RKO (cell line): ENCODE measurements around the gene KIAA1671.
A peak's percentile ranks its signal among the peaks of the same experiment; 100 is the strongest.

Source experiments
- DNase-seq: peaks from one replicate; pipeline ENCODE4 v3.0.0-alpha.2; 2016; ENCODE audit warnings: low spot score

The KIAA1671 gene

DNA sequence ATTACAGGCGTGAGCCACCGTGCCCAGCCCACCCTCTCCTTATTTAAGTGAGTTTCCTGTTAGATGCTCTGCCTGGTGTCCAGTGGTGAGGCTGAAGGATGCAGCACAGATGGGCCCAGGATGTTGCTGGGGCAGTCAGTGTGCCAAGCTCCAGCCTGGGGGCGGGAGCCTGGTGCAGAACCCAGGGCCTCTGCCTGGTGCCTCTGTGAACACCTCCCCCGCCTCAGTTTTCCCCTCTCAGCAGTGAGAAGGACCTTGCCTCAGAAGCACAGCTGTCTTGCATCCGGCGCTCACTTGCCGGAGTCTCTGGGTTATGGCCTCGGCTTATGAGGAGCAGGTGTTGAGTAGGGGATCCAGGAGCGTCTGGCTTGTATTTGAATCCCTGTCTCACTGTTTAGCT, 116.2 kb downstream of the KIAA1671 start:
- DNase-seq = no peak

DNA sequence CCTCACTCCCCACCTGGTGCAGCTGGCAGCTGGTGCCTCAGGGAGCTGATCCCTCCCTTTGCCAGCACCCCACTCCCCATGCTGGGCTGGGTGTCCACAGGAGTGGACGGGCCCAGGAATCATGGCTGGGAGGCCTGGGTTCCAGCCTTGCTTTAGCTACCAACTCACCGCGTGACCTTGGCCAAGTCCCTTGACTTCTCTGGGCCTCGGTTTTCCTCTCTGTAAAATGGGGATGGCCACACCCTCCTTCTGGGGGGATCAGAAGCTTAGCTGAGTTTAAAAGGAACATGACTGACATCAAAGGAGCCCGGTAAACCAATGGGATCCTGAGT, 116.9 kb downstream of the KIAA1671 start:
- no peak for DNase-seq

DNA sequence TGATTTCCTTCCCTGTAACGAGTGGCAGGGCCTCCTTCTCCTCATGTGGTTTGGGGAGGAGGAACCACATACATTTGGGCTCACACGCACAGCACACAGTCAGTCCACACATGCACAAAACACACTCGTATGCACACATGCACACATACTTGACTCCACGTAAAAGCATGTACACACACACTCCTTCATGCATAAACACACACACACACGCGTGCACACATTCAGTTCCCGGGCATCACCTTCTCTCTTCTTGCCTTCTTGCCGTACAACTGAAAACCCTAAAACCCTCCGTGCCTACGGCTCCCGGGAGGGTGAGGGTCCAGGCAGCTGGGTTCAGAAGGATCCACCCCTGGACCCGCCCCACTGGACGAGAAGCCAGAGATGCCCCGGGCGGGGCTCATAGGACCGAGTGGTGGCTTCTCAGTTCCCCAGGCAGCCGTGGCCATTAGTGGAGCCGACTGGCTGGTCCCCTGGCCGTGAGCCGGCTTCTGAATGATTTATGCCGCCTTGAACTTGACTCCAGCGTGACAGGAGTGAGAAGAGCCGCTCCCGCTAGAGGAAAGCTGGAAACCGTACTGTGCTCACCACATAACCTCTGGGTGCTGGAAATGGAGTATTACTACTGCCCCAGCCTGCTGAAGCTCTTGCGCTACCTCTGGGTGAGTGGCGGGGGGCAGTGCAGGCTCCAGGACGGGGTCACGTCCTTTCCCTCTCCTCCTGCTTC, 117.4 kb downstream of the KIAA1671 start:
- DNase-seq = no peak

DNA sequence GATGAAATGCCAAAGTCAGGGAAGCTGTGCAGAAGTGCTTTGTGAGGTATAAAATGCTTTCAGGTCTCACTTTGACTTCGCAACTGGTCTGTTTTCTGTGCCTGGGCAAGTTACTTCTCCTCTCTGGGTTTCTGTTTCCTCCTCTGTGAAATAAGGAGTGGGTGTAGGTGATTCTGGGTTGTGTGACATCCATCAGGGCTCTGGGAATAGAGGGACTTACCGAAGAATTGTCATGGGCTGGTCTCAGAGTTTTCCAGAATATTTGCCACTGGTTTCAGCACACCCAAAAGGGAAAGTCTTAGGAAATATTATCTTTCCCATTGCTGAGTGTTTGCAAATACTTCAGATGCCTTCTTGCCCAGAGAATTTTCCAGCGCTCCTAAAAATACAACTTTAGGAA, 118.4 kb downstream of the KIAA1671 start:
- DNase-seq = no peak

DNA sequence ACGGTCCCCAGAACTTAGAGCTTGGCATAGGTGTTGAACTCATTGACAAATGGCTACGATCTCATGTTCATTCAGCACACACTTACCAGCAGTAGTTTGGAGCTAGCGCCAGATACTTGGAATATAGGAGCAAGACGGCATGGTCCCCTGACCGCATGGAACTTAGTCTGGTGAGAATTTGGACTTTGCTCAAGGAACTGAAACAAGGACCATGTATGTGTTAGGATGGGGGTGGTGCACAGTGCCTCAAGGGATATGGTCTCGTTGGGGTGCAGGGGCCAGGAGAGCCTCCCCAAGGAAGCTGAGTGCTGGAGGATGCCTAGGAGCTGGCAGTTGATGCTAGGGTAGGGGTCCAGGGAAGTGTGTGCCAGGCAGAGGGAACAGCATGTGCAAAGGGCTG, 119.2 kb downstream of the KIAA1671 start:
- DNase-seq = no peak

DNA sequence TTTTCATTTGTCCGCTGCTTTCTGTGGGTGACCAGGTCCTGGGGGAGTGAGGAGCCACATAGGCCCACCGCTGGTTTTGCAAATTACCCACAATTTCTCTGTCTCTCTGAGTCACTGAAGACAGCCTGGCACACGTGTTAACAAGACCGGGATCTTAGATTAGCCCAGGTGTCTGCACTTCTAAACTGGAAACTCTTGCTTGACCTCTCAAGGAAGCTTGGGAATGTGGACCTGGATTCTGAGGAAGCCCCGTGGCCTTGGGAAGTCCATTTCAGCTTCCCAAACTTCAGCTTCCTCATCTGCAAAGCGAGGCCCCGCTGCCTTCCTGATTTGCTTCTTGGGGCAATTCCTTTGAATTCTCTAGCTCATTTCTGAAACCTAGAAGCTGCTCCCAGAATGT, 119.9 kb downstream of the KIAA1671 start:
- no peak for DNase-seq

DNA sequence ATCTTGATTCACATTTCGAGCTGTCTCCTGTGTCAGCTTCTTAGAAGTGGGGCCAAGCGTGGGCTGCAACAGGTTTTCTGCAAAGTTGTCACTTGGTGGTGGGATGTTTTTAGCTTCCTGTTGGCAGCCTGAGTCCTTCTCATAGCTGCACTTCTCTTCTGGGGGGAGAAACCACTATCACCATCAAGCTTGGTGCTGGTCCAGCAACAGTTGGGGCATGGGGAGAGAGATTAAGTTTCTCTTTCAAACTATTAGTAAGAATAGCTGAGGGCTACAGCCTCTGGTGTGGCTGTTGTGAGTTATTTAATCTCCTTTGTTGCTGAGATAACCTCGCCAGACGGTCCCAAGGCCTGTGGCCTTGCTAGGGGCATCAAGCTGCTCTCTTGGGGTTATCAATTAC, 123.8 kb downstream of the KIAA1671 start:
- DNase-seq = no peak

DNA sequence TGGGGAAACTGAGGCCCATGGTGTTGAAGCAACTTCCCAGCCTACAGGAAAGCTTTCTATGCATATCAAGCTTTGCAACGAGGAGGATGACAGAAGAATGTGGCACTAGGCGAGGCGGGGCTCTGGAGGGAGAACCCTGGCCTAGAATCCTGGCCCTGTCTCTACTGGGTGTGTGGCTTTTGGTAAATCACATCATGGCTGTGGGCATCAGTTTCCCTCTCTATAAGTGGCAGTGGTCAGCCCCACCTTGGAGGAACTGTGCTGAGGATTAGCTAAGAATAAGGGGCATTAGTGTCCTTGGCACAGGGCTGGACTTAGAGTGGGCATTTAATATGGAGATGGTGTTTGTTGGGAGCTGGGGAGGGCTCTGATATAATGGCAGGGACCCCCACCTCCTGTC, 124.5 kb downstream of the KIAA1671 start:
- DNase-seq = no peak

DNA sequence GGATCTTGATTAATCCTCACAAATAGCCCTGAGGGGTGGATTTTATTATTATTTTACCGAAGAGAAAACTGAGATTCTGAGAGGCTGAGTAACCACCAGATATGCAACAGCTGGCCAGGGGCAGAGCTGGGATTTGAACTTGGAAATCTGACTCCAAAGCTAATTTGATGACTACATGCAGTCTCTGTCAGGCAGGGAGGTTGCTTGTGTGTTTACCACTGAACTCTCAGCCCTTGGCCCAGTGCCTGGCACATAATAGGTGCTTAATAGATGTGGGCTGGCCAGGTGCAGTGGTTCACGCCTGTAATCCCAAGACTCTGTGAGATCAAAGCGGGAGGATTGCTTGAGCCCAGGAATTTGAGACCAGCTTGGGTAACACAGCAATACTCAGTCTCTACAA, 125.4 kb downstream of the KIAA1671 start:
- no peak for DNase-seq

DNA sequence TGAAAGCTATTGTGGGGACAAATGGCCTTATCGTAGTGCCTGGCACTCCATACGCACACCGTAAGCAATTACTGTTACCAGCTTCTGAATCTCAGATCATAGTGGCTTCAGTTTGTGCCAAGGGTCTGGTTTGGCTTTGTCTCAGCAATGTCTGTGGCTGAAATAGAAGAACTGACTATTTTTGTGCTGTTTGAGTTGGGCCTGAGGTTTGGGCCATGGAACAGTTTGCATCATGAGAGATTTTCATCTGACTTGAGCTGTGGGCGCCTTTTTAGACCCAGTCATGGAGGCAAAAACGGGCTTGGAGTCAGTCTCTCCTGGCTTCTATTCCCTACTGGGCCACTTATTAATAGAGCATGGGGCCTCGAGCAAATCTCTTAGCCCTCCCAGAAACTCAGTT, 126.1 kb downstream of the KIAA1671 start:
- no peak for DNase-seq

DNA sequence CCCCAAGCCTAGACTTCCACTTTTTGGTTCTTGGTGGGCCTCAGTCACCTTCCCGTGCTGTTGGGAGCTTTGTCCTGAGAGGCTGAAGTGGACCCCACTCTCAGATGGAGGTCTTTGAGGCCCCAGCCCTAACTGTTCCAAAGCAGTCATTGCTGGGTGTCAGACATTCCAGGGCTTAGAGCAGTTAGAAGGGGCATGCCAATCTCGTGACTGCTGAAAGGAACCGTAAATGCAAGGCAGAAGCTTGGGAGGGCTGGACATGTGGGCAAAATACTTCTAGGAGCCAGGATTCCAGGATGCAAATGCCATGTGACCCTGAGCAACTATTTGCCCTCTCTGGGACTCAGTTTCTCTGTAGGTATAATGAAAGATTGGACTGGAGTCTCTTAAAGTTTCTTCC, 128.3 kb downstream of the KIAA1671 start:
- no peak for DNase-seq

DNA sequence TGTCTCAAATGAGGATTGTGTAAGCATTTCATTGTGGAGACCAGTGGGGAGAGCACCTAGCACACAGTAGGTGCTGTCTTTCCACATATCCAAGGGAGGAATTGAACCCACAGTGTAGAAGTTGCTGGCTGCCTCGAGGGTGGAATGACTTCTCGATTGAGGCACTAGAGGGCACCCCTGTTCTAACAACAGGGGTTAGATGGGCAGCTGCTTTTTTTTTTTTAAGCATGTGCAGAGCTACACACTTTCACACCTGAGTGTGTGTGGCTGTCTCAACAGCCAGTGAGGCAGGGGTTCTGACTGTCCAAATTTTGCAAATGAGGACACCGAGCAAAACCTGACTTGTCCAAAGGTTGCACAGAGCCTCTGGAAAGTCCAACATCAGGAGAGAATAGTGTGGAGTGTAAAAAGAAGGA, 128.9 kb downstream of the KIAA1671 start:
- DNase-seq = peak; percentile 12

DNA sequence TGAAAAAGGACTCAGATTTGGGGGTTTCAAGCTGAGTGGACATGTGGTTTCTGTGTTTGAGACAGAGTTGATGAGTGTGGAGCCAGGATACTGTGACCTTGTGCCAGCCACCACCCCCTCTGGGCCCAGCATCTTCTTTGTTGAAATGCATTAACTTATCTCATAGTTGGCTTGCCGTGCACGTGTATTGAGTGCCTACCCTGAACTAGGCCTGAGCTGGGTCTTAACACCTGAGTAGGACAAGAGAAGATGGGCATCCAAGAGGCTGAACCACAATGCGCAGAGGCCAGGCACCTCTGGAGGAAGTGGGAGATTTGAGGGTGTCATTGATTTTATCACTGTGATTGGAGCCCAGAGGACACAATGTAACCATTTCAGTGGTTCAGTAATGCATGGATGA, 129.6 kb downstream of the KIAA1671 start:
- DNase-seq = no peak

DNA sequence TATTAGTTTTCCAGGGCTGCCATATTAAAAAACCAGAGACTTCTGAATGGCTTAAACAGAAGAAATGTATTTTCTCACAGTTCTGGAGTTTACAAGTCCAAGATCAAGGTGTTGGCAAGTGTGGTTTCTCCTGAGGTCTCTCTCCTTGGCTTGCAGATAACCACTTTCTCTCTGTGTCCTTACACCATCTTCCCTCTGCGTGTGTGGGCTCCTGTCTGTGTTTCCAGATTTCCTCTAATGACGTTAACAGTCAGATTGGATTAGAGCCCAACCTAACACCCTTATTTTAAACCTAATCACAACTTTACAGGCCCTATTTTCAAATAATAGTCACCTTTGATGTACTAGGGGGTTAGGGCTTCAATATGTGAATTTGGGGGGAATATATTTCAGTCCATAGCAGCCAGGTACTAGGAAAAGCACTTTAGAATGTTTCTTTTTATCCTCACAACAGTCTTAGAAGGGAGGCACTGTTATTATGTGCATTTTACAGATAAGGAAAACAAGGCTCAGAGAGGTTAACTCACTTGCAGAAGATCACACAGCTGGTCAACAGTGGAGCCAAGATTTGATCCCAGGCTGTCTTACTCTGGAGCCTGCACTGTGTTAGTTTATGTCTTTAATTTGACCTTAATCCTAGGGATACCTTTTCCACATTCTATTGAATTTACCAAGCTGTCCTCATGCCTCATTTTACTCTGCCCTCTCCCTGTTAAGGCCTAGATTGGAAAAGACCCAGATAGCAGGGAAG, 130.7 kb downstream of the KIAA1671 start:
- DNase-seq = no peak

DNA sequence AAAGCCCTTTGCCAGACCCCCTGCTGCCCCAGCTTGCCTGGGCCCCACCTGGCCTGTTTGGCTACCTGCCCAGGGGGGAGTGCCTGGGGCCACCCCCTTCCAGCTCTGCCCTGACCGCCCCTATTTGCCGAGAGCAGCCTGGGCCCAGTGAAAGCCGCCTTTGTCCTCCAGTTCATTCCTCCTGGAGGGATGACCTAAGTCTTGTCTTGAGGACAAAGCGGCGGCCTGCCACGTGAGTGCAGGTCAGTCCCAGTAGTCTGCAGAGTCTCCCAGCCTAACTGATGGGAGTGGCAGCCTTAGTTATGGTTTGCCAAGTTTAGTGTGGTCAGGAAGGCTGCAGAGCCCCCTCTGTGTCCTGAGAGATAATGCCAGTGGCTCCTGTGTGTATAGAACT, 131.3 kb downstream of the KIAA1671 start:
- no peak for DNase-seq

DNA sequence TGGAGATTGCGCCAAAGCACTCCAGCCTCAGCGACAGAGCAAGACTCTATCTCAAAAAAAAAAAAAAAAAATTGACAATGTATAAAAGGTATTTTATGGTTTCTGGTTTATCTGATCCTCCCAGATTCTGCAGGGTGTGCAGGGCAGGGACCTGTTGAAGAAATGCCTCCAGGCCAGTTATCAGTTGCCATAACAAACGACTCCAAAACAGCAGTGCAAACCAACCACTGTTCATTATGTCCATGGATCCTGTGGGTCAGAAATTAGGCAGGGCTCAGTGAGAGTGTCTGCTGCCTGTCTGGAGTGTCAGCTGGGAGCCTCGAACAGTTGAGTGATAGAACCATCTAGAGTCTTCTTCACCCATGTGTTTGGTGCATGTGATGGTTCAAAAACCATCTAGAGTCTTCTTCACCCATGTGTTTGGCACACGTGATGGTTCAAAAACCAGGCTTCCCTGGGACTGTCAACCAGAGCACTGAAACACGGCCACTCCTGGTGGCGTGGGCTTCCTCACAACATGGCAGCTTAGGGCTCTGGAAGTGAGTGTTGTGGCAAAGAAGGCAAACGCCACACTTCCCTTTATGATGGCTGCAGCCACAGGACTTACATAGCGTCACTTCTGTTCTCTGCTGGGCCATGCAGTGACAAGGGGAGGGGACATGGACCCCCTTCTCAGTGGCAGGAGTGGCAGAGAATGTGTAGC, 132.0 kb downstream of the KIAA1671 start:
- DNase-seq = no peak

DNA sequence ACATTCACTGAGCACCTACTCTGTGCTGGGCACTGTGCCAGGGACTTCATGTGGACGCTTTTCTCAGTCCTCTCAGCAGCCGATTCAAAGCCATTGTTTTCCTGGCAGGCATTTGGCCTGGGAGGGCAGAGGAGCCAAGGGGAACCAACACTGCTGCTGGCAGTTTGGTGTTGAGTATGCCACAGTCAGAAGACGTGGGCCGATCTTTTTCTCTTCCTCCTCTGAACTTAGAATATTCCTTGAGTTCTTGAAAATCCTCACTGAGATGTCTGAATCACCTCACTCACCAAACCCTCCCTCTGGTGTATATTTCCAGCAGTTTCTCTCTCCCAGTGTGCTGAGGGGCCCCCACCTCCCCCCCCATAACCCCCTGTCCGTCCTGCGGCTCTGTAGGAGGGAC, 132.6 kb downstream of the KIAA1671 start:
- no peak for DNase-seq

DNA sequence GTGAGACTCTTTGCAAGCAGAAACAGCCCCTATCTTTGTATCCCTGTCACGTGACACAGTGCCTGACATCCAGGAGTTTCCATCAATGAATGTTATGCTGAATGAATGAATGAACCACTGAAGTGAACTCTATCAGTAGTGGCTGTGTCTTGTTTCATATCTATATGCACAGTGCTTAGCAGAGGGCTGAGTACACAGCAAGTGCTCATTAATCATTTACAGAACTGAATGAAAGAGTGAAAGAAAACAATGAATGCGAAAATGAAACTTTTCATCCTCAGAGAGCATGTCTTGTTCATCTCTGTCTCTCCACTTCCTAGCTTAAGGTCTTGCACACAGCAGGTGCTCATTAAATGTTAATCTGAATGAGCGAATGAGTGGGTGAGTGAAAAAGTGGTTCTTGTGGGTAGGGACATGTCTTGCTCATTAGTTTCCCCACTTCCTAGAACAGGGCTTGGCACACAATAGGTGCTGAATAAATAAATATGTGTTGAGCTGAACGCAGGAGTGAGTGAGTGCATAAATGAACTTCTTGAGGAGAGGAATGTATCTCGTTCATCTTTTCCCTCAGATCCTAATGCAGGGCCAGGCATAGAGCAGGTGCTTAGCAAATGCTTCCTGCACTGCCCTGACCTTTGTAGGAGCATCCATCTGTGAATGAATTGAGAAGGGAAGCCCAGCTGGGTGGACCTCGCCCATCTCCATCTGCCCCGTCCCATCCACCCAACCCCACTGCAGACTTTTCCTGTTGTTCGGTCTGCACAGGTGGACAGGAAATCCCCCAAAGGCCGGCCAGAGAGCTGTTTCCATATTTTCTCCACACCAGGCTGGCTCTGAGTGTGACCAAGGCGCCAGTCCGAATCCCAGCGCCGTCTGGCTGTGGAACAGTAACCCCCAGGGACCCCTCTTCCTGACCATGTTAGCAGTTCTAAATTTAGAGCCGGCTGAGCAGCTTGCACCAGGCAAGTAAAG, 133.7 kb downstream of the KIAA1671 start:
- no peak for DNase-seq

DNA sequence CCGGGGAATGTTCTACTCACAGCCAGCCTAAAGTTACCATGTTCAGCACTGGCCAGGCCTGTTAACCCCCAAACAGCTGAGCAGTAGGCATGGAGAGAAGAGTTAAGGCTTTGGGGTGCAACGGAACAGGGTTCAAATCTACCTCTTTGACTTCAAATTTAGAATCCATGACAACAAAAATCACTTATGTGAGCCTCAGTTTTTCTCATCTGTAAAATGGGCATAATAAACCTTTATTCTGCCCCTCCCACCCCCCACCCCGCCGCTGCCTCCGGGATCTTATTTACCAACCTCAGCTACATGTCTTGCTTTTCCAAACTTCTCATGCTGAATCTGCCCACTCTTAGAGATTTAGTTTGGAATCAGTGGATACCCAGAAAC, 134.4 kb downstream of the KIAA1671 start:
- no peak for DNase-seq

DNA sequence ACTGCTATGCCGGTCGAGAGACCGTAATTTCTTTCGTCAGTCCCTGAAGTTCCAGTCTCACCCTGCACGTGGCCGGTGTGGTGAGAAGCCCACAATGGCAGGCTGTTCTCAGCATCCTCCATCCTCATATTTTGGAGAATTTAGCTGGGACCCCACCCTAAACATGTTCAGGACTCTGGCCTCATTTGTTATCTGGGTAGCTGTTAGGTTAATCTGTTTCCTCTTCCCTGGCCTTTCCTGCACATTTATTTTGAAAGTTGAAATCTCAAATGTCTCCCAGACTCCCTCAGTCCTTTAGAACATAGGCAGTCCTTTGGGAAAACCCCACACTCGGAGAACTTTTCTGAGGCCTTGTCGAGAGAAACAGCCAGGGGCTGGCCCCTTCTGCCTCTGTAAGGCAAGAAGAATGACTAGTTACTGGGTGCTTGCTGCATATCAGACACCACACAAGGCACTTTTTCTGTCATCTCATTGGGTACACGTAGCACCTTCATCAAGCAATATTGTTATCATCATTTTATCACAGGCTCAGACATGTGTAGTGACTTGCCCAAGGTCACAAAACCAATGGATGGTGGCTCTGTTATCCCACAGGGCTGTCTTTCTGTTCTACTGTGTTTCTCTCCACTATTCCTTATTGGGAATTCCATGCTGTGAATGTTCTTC, 137.8 kb downstream of the KIAA1671 start:
- DNase-seq = no peak

DNA sequence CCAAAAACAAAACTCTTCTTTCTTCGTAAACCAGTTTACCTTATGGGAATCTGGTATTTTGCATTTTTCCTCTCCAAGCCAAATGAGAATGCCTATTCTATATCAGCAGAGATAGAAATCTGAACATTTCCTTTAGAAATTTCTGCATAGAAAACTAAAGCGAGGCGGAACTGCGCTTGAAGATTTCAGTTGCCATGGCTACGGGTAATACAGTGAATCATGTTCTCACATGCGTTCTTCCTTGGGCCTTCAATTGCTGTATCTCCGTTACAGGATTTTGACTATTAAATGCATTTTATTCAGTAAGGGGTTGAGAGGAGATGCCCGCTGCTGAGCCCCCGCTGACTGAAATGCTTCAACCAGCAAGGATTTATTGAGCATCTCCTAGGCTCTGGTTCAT, 138.9 kb downstream of the KIAA1671 start:
- no peak for DNase-seq

DNA sequence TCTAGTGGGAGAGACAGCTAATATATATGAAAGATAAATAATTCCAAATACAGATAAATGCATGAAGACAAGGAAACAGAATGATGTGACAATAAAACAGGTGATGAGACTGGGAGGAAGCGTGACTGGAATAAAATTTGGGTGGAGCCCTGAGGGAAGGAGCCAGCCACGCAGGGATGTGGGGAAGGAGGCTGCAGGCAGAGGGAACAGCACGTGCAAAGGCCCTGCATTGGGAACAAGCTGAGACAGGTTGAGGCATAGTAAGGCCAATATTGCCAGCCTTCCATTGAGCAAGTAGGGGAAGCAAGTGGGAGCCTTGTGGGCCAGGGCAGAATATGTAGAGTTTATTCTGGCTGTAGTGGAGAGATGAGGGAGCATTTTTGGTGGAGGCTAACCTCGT, 139.6 kb downstream of the KIAA1671 start:
- DNase-seq = no peak
